T-helper 9 cell (primary cell): ENCODE data around the gene SCFD2.
"Not testable (repeated sequence)": the region's sequence is repeated elsewhere in the genome, so short reads cannot be mapped to it uniquely, and the experiment has no call there.

Experiments
- DNase-seq: peaks from one replicate; pipeline ENCODE4 v3.0.0-alpha.2; 2020

The SCFD2 gene

DNA sequence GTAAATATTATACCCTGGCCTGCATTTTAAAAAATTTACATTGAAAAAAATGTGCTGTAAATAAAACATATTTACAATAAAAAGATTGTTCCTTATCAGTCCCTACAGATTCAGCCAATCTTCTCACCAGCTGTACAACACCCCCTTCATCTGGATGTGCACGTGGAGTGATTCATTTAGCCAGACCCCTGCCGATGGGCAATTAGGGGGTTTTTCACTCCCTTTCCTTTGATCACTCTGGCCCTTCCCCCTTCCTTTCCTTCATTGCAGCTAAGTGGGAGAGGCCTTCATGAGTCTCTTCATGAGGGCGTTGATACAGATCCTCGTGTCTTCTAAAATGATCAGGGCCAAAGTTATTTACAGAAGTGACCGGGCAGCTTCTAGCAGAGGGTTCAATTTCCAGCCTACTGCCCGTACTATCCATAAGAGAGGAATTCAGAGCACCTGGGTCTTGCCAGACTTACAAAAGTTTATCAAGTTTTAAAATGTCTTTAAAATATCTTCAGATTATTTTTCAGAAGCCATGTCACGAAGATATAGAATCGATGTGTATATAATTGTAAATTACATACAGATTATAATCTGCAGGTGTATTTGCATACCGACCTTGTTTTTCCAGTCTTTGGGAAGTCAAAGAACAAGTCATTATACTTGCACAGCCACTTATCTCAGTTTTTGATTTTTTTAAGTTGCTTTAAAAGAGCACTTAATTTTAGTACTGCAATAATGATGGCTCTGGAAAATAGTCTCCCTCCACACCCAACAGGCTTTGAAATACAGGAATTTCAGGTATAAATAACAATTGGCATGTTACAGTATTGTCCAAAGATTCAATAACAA lies 525.1 kb downstream of the SCFD2 start:
- no peak for DNase-seq

DNA sequence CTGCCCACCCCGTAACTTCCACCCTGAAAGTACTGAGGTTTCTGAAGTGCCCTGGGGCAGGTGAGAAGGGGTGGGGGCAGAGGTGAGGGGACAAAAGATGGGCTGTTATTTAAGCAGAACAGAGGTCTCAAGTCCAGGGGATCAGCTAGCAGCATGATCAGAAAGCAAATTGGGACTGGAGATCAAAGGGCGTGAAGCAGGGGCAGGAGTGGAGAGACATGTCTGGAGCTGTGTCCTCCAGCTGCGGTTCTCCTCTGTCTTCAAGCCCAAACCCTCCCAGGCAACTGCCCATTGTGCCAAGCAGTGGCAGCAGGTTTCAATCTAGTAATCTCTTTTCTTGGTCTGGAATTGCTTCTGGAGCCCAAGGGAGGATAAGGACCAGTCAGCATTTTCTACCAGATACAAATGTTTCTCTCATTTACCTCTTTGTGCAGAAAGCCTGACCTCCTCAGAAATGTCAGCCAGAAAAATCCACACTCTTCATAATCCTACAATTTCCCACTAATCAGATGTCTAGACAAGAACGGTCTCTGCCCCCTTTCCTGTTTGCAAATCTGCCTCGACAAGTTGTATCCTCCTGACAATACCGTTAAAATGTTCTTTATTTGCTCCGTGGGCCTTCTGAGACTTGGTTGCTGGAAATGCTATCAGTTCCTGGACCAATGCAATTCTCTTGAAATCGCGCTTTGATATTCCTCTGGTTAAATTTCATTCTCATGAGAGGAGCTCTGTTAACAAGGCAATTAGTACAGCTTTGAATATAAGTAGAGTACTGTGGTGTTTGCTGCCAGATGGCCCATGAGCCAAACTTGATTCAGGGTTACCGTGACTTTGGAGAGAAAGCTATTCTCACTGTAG lies 526.9 kb downstream of the SCFD2 start:
- no peak for DNase-seq

DNA sequence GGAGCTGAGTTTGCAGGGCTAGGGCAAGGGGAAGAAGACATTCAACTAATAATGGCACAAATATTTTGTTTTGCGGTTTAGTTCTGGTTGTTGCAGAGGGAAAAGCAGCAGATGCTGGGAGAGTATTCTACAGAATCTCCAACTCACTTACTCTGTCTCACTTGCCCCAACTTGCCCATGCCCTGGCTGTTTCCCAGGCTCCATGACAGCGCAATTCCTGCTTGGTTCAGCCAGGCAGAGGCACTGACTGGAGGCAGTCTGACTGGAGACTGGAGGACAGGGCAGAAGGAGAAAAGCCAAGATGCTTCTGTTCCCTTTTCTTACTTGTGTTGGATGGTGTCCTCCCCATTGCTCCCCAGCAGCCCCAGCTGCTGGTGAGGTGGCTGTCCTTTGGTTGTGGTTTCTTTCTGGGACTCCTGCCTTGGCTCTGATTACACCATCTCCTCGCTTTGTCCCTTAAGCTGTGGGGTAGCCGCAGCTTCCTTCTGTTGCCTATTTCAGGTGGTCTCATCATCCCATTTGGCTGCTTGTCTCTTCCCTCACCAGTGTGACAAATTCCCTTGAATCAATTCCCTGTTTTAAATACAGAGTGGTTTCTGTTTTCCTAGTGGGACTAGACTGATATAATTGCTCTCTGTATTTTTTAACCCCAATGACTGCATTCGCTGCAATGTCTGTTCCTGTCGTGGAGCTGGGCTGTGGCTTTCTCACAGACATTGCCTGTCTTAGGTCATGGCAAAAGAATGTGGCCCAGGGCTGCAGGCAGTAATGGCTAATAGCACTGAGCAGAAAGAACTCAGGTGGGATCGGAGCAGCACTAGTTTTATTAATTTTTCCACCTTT lies 527.9 kb downstream of the SCFD2 start:
- DNase-seq, result no peak

GRCh38 chr4:52836678-52837077 lies 529.2 kb downstream of the SCFD2 start:
- no peak for DNase-seq

GRCh38 chr4:52836120-52836519 lies 529.7 kb downstream of the SCFD2 start:
- DNase-seq, result no peak

- DNase-seq, result not testable (repeated sequence)
Observed at GRCh38 chr4:52834641-52835456, 531.0 kb downstream of the SCFD2 start.

GRCh38 chr4:52833941-52834525 lies 531.8 kb downstream of the SCFD2 start:
- no peak for DNase-seq

- DNase-seq, result no peak
Observed at GRCh38 chr4:52825460-52826090, 540.3 kb downstream of the SCFD2 start.

GRCh38 chr4:52824603-52825459 lies 541.0 kb downstream of the SCFD2 start:
- no peak for DNase-seq

DNA sequence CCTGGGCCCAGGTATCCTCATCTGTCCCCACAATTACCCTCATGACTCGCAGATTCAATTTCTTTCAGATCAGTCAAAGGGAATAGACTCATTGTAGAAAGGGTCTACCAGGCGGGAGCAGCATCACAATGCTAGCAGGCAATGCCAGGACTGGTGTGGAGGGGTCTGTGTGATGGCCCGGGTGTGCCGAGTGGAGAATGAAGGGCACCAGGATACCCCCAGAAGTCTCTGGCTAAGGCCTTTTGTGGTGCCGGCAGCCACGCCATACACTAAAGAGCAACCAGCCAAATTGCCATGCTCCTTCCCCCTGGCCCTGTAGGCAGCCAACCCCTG lies 541.6 kb downstream of the SCFD2 start:
- no peak for DNase-seq

DNA sequence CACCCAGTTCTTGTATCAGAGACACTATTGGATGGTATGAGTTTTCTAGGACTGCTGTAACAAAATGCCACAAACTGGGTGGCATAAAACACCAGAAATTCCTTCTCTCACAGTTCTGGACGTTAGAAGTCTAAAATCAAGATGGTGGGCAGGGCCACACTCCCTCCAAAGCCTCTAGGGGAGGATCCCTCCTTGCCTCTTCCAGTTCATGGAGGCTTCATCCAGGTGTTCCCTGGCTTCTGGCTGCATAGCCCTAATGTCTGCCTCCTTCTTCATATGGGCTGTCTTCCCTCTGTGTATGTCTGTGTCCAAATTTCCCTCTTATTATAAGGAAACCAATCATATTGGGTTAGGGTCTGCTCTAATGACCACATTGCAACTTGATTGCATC lies 542.2 kb downstream of the SCFD2 start:
- DNase-seq, result no peak
